HG03280 (cell line): ENCODE data around the gene PLEKHM1.
"Not testable (repeated sequence)": the region's sequence is repeated elsewhere in the genome, so short reads cannot be mapped to it uniquely, and the experiment has no call there.

Experiments
- ATAC-seq: cut with Tn5 transposase; IDR thresholded peaks from one replicate; pipeline ENCODE4 v1.9.1; 2021; ENCODE audit warnings: mild to moderate bottlenecking, moderate library complexity; ENCODE audit not compliant: unreplicated experiment

PLEKHM1 gene

DNA sequence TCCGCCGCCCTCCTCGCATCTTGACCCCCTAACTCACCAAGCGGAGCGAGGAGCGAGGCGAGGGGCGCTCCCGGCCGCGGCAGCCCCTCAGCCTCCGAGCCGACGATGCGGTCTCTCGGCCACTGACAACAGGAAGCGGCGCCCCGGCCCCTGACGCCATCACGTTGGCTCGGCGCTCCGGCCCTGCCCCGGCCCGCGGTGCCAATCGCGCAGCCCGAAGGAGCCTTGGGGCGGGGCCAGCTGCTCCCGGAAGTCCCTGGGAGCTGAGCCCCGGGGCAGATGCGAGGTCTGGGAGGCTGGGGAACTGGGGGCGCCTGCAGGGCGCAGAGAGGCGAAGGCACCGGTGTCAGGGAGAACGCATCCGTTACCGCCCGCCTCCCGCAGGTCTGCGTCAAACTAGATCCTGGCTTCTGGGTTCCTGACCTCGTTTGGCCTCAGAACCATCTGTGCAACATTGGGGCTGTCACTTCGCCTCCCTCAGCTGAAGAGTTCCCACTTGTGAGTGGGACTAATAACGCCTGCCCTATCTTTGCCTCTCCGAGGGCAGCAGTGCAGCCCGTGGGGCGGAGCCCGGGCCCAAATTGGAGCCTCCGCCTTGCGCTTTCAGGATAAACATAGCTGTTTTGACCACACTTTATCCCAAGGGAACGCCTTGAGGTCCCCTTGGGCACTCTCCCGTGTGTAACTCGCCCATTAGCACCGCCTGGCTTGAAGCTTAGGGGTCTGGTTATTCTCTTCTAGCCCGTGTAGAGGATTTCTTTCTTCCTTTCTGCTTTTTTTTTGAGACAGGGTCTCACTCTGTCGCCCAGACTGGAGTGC is at the start of gene PLEKHM1:
TSS of gene PLEKHM1 (minus strand) at position 107 of the 819 bp plus-strand sequence. CDS start 8,237 bp downstream, outside the sequence.
- peak; percentile 97 for ATAC-seq

DNA sequence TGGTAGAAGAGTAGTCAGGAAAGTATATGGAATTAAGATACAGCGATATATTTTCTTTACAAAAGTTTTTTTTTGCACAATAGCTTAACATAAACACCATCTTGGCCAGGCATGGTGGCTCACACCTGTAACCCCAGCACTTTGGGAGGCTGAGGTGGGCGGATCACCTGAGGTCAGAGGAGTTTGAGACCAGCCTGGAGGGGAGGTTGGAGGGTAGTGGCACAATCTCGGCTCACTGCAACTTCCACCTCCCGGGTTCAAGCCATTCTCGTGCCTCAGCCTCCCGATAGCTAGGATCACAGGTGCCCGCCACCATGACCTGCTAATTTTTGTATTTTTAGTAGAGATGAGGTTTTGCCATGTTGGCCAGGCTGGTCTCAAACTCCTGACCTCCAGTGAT is 47.6 kb upstream of the PLEKHM1 start:
- ATAC-seq, result not testable (repeated sequence)

DNA sequence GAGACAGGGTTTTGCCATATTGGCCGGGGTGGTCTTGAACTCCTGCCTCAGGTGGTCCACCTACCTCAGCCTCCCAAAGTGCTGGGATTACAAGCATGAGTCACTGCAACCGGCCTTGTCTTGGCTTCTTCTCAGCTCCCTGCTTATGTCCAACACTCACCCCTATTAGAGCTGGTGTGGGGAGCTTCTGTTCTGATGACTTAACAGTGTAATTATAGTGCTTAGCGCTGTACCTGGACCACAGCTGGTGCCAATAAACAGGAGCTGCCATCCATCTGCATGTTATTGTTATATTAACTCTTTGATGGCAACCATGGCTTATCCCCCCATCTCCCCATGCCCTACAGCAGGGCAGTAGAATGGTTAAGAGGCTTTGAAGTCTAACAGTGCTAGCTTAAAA is 15.6 kb upstream of the PLEKHM1 start:
- ATAC-seq, result not testable (repeated sequence)

DNA sequence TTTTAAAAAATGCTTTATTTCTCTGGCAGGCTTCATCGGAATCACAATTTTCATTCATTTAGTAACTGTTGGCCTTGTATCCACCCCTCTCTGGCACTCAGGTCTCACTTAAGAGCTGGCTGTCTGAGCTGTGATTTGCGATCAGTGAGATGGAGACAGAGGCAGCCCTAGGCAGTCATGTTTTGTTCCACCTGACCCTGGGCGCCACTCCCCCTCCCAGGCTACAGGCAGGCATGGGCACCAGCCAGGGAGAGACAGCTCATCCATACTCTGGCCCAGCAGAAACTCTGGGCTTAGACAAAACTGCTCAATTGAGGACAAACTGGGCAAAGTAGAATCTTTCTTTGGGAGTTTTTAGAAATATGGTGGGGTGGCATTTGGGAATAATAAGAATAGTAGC is 14.7 kb upstream of the PLEKHM1 start:
- not testable (repeated sequence) for ATAC-seq

DNA sequence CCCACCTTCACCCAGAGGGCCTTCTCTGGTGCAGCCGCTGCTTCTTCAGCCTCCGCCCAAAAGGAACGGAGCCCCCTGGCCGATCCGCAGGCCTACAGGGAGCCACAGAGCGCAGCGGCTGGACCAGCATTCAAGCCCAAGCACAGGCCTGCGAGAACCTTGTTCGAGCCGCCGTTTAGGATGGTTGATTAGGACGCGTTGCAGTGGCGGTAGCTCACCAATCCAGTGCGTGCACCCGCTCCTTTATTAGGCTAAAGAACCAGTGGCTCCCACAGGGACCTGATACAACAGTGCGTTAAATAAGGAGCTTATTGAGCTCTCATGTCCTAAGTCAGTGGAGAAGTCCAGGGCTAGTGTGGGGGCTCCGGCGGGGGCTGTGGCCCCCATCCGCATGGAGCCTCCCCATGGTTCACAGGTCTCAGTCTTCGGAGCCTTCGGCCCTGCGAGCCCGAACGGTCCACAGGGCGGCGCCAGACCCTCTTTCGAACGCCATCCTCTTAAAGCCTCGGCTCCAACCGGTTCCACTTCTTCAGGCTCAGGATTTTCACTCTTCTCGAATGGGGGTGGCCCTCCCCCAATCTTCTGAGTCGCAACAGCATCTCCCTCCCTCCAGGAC is 10.7 kb upstream of the PLEKHM1 start:
- not testable (repeated sequence) for ATAC-seq

DNA sequence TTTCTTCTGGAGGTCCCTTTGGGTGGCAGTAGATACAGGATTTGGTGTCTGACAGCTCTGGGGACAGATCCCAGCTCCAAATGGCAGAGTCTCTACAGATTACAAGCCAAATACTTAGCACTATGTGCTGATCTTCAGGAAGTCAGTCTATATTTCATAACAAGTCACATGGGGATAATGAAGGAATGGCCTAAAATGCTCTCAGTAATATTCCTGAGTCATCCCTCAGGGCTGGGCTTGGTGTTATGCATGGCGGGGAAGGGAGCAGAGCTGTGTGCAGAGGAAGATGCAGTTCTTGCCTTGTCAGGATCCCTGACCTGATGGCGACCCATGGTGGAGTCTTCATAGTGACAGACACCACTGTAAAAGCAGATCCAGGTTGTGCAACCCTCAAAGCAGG is 10.0 kb upstream of the PLEKHM1 start:
- not testable (repeated sequence) for ATAC-seq

DNA sequence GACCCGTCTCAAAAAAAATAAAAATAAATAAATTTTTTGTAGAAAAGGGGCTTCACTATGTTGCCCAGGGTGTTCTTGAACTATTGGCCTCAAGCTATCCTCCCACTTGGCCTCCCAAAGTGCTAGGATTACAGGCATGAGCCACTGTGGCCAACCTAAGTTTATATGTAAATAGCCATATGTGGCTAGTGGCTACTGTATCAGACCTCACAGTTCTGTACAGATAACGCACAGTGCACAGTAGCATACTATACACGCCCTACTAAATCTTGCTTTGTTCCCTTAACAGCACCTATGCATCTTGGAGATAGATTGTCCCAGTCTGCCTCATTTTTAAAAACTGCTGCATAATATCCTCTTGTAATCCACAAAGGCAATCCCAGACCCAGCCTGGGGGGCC is 8.7 kb upstream of the PLEKHM1 start:
- not testable (repeated sequence) for ATAC-seq

DNA sequence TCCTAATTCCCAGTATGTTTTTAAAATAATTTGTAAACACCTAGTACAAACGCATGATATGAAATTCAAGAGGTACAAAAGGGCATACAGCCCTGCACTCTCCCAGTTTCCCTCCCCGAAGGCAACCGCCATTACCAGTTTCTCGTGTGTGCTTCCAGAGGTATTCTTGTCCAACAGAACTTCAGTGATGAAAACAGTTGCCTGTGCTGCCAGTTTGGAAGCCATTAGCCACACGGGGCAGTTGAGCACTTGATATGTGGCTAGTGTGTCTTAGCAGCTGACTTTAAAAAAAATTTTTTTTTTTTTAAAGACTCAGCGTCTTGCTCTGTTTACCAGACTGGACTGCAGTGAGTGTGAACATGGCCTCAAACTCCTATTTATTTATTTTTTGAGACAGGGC is 7.9 kb upstream of the PLEKHM1 start:
- not testable (repeated sequence) for ATAC-seq

DNA sequence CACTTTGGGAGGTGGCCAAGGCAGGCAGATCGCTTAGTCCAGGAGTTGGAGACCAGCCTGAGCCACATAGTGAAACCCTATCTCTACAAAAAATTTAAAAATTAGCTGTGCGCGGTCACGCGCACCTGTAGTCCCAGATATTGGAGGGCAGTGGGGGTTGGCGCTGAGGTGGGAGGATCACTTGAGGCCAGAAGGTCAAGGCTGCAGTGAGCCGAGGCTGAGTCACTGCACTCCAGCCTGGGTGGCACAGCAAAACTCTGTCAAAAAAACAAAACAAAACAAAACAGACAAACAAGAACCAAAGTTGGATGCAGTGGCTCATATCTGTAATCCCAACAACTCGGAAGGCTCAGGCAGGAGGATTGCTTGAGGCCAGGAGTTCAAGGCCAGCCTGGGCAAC is 6.9 kb upstream of the PLEKHM1 start:
- not testable (repeated sequence) for ATAC-seq

DNA sequence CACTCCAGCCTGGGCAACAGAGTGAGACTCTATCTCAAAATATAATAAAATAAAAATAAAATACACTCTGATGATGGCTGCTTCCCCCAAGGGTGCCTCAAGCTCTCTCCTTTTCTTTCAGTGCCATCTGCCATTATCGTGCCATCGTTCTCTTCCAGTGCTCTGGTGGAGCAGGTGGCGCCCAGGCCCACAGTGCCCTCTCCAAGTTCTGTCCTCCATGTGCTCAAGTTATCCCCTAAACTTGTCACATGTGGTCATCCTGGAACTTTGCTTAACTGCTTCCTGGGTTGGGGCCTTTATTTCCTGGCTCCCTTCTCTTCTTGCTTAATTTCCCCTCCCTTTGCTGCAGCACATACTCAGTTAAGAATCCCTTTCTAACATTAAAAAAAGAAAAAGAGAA is 6.0 kb upstream of the PLEKHM1 start:
- ATAC-seq, result not testable (repeated sequence)

DNA sequence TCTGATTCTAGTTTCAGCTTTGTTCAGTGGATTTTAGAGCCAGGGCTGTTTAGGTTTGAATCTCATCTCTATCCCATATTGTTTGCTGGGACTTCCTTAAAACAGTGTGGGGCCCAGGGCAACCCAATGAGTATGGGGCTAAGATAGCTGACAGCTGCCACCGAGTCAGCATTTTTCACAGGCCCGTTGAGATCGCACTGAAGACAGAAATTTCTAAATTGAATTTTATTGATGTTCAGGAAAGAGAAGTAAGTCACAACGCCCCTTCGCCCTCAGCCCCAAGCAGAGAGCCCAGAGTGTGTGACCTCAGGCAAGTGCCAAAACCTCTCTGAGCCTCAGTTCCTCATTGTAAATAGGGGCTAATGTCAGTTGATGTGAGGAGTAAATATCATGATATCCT is 4.0 kb upstream of the PLEKHM1 start:
- ATAC-seq, result not testable (repeated sequence)

DNA sequence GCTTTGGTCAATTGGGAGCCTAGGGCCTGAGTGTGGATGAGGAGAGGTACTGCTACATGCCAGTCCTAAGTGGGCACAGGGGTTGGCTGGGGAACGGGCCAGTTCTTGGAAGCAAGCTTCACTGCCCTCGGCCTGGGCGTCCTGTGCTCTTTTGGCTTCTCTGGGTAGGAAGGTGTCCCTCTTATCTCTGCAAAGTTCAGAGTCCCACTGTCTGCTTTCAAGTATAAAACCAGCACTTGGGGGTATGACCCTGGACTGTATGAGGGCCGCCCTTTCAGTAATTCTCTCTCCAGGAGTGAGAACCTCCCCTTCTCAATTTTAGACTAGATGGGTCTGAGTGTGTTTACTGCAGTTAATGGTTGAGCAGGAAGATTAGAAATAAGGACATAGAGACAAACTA is 1.6 kb upstream of the PLEKHM1 start:
- not testable (repeated sequence) for ATAC-seq

DNA sequence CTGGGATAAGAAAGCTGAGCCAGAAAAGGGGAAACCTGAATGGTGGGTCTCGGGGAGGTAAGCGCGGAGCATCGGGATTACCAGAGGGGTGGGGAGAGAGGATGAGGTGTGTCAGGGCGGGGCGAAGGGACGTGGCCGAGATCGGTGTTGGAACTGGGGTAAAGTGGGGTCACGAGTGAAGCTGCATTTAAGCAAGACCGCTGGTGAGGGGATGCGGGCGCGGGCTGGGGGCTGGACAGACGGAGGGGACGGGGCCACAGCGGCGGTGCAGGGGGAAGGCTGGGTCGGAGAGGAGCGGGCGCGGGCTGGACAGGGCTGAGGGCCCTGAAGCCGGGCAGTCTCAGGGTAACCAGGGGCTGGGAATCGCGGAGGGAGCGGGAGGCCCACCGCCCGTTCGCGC is 323 bp downstream of the PLEKHM1 start:
- ATAC-seq, result peak; percentile 14

DNA sequence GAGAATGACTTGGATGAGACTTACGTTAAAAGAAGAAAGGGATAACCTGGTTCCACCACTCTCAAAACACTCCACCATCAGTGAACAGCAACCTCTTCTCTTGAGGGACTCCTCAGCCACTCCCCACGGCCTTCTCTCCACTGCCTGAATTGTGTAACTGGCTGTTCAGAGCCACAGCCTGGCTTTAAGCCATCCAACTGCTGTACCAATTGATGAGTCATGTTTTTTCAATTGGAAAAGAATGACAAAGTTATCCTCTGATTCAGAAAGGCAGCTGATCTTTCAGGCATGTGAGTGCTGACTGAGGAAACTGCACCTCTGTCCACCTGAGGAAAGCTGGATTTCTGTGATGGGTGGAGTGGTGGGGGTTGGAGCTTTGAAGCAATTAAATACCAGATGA is 2.8 kb downstream of the PLEKHM1 start:
- ATAC-seq, result not testable (repeated sequence)

DNA sequence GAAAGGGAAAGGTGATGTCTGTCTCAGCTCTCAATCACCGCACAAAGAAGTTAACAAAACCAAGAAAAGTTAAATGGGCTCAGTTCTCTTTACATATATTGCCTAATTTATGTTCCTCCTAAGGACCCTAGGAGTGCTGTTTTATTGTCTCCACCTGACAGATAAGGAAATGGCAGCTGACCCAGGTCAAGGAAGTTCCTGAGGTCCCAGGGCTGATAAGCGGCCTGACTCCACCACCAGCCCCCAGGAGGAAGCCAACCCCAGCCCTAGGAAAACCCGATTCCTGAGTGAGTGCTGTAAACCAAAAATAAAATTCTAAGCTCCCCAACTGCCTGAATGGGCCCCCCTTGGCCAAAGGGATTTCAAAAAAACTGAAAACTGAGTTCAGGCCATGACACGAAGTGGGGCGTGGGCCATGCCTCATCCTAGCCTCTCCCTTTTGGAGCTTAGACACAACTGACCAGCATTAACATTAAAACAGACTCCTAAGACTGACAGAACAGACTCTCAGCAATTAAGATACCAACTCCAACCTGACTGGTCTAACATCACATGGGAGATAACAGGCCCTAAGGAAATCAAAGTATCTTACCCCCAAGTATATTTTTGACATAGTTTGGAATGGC is 6.8 kb downstream of the PLEKHM1 start:
- ATAC-seq, result not testable (repeated sequence)

DNA sequence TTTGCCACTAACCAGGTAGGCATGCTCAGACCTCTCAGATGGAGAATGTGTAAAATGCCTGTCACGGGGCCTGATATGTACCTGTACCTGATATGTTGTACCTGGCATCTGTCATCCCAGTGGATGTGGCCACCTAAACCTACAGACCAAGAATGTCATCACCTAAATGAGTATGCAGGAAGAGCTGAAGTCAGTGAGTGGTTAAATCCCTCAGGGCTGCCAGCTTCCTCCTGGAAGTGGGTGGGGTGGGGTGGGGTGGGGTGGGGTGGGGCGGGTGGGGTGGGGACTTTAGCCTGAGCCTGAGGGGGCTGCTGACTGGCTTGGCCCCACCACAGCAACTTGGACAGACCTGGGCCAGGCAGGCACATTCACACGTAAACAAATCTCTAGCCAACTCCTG is 7.3 kb downstream of the PLEKHM1 start:
- ATAC-seq, result not testable (repeated sequence)

DNA sequence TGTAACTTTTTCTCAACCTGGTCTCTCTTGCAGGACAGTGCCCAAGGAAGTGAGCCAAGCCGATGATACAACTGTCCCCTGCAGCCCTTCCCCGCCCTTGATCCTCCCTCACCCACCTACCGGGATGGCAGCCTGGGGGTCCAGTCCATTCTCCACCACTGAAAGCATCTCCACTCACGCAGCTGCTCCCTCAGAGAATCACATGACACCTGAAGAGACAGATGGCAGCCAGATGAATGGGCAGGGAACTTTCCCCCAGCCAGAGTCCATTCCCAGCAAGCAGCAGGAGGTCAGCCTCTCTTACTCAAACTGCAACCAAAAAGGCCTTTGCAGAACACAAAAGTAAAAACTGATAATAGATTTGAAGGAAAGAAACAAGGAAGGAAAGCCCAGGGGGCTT is 8.2 kb downstream of the PLEKHM1 start:
- not testable (repeated sequence) for ATAC-seq

DNA sequence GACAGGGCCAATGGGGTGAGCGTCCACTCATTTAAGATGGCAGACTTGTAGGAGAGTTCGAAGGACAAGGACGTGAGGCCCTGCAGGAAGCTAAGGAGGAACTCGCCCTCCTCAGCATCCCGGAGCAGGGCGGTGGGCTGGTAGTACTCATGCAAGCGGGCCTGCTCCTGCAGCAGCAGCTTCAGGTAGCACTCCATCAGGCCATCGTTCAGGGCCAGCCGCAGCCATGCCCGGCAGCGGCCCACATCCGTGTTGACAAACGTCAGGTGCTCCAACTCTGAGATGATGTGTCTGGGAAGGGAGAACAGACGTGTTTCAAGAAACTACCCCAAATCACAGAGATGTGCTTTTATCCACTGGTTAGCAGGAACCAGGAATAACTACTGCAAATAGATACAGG is 15.1 kb downstream of the PLEKHM1 start:
- not testable (repeated sequence) for ATAC-seq

DNA sequence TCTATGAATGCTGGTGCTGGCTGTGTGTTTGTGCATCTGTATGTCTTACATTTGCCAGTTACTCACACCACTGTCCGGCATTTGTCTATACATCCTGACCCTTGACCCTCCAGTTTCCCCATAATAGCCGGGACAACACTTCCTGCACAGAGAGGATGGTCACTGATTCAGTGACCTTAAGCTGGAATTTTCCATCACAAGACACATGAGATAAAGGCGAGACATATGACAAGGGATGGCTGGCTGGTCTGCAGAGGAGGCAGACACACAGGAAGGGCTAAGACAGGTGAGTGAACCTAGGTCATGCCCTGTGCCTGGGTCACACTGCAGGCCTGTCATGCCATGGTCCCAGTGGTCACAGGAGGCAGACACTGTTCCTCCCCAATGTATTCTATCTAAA is 18.3 kb downstream of the PLEKHM1 start:
- ATAC-seq, result not testable (repeated sequence)

DNA sequence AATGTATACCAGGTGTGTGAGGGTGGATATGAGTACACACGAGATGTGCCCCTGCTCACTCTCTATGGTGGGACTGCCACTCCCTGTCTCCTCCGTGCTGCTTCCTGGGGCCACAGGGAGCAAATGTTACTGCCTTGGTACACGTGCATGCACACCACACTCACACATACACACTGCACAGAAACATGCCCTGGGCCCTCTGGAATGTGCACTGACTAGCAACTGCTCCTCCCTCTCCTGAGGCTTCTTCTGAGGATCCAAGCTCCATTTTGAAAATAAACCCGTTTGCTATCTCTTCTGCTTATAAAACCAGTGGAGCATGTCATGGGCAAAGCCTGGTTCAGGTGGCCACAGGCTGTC is 21.3 kb downstream of the PLEKHM1 start:
- not testable (repeated sequence) for ATAC-seq

DNA sequence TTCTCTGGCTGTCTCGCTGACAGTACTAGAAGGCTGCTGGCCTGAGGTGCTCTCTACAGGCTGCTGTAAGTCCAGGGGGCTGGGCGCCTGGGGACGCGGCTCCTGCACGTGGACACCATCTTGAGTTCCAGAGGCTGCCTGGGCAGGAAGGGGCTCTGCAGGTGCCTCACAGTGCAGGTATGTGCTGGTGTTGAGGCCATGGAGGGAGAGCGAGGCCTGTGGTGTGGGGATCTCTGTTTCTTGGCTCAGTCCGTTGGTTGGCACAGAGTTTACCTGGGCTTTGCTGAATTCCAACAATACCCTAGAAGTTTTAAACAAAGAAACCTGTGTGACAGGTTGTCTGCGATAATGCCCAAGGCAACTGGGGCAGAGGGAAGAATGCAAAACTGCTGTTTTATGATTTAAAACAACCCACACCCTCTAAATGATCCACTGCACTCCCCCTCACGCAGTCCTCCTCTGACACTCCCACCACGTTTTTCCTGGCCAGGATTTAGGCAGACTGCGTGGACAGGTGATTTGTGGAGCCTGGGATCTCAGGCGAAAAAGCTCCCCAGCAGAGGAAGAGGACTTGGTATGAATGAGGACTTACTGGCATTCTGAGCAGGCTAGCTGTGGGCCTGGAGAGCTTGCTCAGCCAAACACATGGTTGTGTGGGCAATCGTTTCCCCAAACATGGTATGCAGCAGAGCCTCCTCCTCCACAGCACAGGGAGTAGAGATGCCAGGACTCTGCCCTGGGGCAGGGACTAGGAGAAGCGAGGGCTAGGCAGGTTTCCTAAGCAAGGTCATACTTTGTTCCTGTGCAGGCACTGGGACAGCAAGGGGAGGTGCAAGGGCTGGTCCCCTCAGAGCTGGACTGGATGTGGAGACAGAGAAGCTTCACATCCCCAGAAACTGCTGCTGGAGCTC is 22.0 kb downstream of the PLEKHM1 start:
- not testable (repeated sequence) for ATAC-seq
